Lung microvascular endothelial cell (primary cell): Measurements from ENCODE around the gene LRRC14B. TPM values are rescaled to one million over a fixed set of nuclear protein-coding genes. Genes with fewer than 3 reads are reported as not detected.
A peak's percentile ranks its signal among the peaks of the same experiment; 100 is the strongest.

Experiments
- DNase-seq, 2 donors: peaks; one replicate each; pipeline versions ENCODE4 v3.0.0 to v3.0.0-alpha.2; 2010; ENCODE audit warnings: low read depth in 2 of 2
- total RNA-seq: library from RNA; depleted of rRNA; stranded (reverse); fragments of >200 nt; gene quantifications from 2 replicates; pipeline ENCODE4 v1.2.1, GENCODE V29; 2014

The LRRC14B gene
- not detected in 2 replicates for total RNA-seq

GRCh38 chr5:191036-191948 is at the start of gene LRRC14B:
Gene LRRC14B (plus strand): TSS chr5:191495. CDS start chr5:191539, 44 bp downstream.
- no peak for DNase-seq

- DNase-seq, result no peak
These were observed 49.5 kb upstream of the LRRC14B start for GRCh38 chr5:141761-142160.

- no peak for DNase-seq
These were observed 49.0 kb upstream of the LRRC14B start for GRCh38 chr5:142246-142810.

GRCh38 chr5:143041-143440 is 48.3 kb upstream of the LRRC14B start:
- DNase-seq, result no peak

- DNase-seq, result no peak
These were observed 46.4 kb upstream of the LRRC14B start for GRCh38 chr5:144941-145340.

- DNase-seq, result no peak
These were observed 45.5 kb upstream of the LRRC14B start for GRCh38 chr5:145585-146323.

- no peak for DNase-seq
These were observed 43.5 kb upstream of the LRRC14B start for GRCh38 chr5:147751-148150.

GRCh38 chr5:149745-150485 is 41.4 kb upstream of the LRRC14B start:
- no peak for DNase-seq

- DNase-seq, result no peak
These were observed 40.5 kb upstream of the LRRC14B start for GRCh38 chr5:150746-151145.

- DNase-seq, result no peak
These were observed 39.2 kb upstream of the LRRC14B start for GRCh38 chr5:152077-152476.

GRCh38 chr5:153256-153655 is 38.0 kb upstream of the LRRC14B start:
- DNase-seq, result peak in 1 of 2 donors; percentile 42

- peak in 1 of 2 donors; percentile 31 for DNase-seq
These were observed 37.1 kb upstream of the LRRC14B start for GRCh38 chr5:154236-154635.

- DNase-seq, result no peak
These were observed 36.5 kb upstream of the LRRC14B start for GRCh38 chr5:154826-155225.

- DNase-seq, result no peak
These were observed 35.5 kb upstream of the LRRC14B start for GRCh38 chr5:155651-156410.

GRCh38 chr5:156411-157072 is 34.8 kb upstream of the LRRC14B start:
- no peak for DNase-seq

- DNase-seq, result no peak
These were observed 34.1 kb upstream of the LRRC14B start for GRCh38 chr5:157126-157715.

- no peak for DNase-seq
These were observed 33.5 kb upstream of the LRRC14B start for GRCh38 chr5:157801-158200.

GRCh38 chr5:158807-159447 is 32.4 kb upstream of the LRRC14B start:
- DNase-seq, result no peak

GRCh38 chr5:159448-160172 is 31.7 kb upstream of the LRRC14B start:
- no peak for DNase-seq
